ENCODE measurements around the gene KCNQ1.

The KCNQ1 gene

GRCh38 chr11:2857918-2858317, 413.1 kb downstream of the KCNQ1 start:
- DNase-seq = no peak

- DNase-seq = no peak
These were observed 414.3 kb downstream of the KCNQ1 start for GRCh38 chr11:2858995-2859698.

- no peak for DNase-seq
These were observed 414.9 kb downstream of the KCNQ1 start for GRCh38 chr11:2859699-2860037.

GRCh38 chr11:2860636-2861035, 415.8 kb downstream of the KCNQ1 start:
- no peak for DNase-seq

- no peak for DNase-seq
These were observed 417.8 kb downstream of the KCNQ1 start for GRCh38 chr11:2862395-2863275.

- peak; percentile 6 for DNase-seq
These were observed 418.4 kb downstream of the KCNQ1 start for GRCh38 chr11:2863276-2863618.

GRCh38 chr11:2864901-2865300, 420.1 kb downstream of the KCNQ1 start:
- DNase-seq = no peak

GRCh38 chr11:2865922-2866577, 421.2 kb downstream of the KCNQ1 start:
- no peak for DNase-seq

- DNase-seq = no peak
These were observed 422.3 kb downstream of the KCNQ1 start for GRCh38 chr11:2867142-2867541.

- DNase-seq = no peak
These were observed 423.1 kb downstream of the KCNQ1 start for GRCh38 chr11:2867722-2868505.

GRCh38 chr11:2868506-2869133, 423.8 kb downstream of the KCNQ1 start:
- DNase-seq = no peak

GRCh38 chr11:2869134-2869526, 424.3 kb downstream of the KCNQ1 start:
- no peak for DNase-seq

GRCh38 chr11:2869561-2870427, 425.0 kb downstream of the KCNQ1 start:
- DNase-seq = no peak

- no peak for DNase-seq
These were observed 425.7 kb downstream of the KCNQ1 start for GRCh38 chr11:2870460-2870859.

GRCh38 chr11:2870969-2871680, 426.3 kb downstream of the KCNQ1 start:
- no peak for DNase-seq

GRCh38 chr11:2874963-2875362, 430.2 kb downstream of the KCNQ1 start:
- no peak for DNase-seq

- DNase-seq = no peak
These were observed 432.7 kb downstream of the KCNQ1 start for GRCh38 chr11:2877474-2877873.

GRCh38 chr11:2878782-2879181, 434.0 kb downstream of the KCNQ1 start:
- no peak for DNase-seq

GRCh38 chr11:2880646-2881045, 435.8 kb downstream of the KCNQ1 start:
- DNase-seq = no peak

All from fibroblast of skin of abdomen (primary cell).